Gastroesophageal sphincter (tissue), 3 donors: ENCODE data around the gene KIF12.

ENCODE experiments used
- EP300 ChIP-seq: sonication (generic); formaldehyde crosslinking; IDR thresholded peaks from one replicate; pipeline ENCODE4 v1.6.1; 2017; ENCODE audit warnings: antibody characterized with exemption, mild to moderate bottlenecking
- POLR2A ChIP-seq, 2 donors: fragments of 450-650 bp; IDR thresholded peaks; one replicate each; pipeline ENCODE4 v1.6.1; 2017; ENCODE audit warnings: antibody characterized with exemption in 2 of 2, mild to moderate bottlenecking in 2 of 2, moderate library complexity in 1 of 2
- POLR2AphosphoS5 ChIP-seq: sonication (generic); formaldehyde crosslinking; IDR thresholded peaks from one replicate; pipeline ENCODE4 v1.6.1; 2017; ENCODE audit warnings: antibody characterized with exemption
- TF ChIP-seq, protein P1 (sequence below), 4 experiments: fragments of 200-600 bp in 2 of 4; fragments of 450-650 bp in 2 of 4; sonication (generic) in 1 of 4; IDR thresholded peaks; one replicate each; pipeline ENCODE4 v1.5.1; 2017 to 2019; ENCODE audit warnings: antibody characterized with exemption in 4 of 4, mild to moderate bottlenecking in 2 of 4, moderate library complexity in 2 of 4

DNA sequence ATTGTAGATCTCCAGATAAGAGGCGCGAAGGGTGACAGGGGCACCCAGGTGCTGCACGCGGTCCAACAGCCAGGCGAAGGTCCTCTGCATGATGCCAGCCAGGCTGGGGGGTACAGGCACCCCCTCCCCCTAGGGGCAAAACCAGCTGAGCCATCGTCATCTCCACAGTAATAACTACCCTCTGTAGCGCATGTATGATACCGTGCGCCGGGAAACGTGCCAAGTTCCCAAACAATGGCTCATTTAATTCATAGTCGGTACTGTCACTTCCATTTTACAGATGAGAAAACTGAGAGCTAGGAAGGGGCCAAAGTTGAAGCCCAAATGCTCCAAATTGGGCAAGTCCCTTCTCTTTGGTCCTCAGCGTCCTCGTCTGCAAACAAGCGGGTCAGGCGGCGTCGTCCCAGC lies 1.5 kb downstream of the KIF12 start:
- TF ChIP-seq, protein P1, sequence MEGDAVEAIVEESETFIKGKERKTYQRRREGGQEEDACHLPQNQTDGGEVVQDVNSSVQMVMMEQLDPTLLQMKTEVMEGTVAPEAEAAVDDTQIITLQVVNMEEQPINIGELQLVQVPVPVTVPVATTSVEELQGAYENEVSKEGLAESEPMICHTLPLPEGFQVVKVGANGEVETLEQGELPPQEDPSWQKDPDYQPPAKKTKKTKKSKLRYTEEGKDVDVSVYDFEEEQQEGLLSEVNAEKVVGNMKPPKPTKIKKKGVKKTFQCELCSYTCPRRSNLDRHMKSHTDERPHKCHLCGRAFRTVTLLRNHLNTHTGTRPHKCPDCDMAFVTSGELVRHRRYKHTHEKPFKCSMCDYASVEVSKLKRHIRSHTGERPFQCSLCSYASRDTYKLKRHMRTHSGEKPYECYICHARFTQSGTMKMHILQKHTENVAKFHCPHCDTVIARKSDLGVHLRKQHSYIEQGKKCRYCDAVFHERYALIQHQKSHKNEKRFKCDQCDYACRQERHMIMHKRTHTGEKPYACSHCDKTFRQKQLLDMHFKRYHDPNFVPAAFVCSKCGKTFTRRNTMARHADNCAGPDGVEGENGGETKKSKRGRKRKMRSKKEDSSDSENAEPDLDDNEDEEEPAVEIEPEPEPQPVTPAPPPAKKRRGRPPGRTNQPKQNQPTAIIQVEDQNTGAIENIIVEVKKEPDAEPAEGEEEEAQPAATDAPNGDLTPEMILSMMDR (IDR thresholded peaks at IDR 0.05) = no peak
- TF ChIP-seq POLR2A (IDR thresholded peaks at IDR 0.05) (no peak), EP300 (no peak), POLR2AphosphoS5 (no peak)
